Measurements from ENCODE around the gene PPT2. TPM values are rescaled to one million over a fixed set of nuclear protein-coding genes. Genes with fewer than 3 reads are reported as not detected.

PPT2 gene
- total and polyA plus RNA-seq, 2 of the 8 experiments (the other 6 are each of a cell fraction or from before 2014, with no cell fraction given) = 24.1 to 39.5 TPM

DNA sequence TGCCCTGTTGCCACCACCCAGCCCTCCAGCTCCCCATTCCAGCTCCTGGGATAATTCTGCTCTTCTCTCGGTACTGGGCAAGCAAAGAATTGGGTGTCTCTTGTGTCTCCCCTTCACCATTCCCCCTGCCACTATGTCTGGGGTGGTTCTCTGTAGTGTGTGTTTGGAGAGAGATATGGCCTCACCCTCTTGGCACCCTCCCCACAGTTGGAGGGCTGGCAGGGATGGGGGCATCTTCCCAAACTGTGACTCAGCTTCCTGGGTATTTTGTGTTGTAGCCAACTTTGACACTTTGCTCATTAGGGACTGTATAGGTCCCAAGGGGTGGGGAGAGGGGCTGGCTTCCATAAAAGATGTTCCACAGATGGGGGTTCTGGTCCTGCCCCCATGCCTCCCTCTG is 46.5 kb upstream of the PPT2 start (continued):
- TF ChIP-seq, protein P1, sequence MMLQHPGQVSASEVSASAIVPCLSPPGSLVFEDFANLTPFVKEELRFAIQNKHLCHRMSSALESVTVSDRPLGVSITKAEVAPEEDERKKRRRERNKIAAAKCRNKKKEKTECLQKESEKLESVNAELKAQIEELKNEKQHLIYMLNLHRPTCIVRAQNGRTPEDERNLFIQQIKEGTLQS (IDR thresholded peaks at IDR 0.05; ENCODE audit: insufficient read depth, low read depth, low read length) = no peak
- TF ChIP-seq RXRA (IDR thresholded peaks at IDR 0.05; ENCODE audit: insufficient read depth, low read depth, low read length) (no peak), SIRT6 (IDR thresholded peaks at IDR 0.05; ENCODE audit: low read length) (no peak), CEBPB (IDR thresholded peaks at IDR 0.05; ENCODE audit: low read depth, low read length) (no peak), GTF2F1 (IDR thresholded peaks at IDR 0.05; ENCODE audit: borderline replicate concordance, low read depth, low read length) (no peak), POLR2A (IDR thresholded peaks at IDR 0.05; ENCODE audit: control extremely low read depth in 1 of 2, low read depth in 2 of 2, low read length in 2 of 2) (no peak), CBX8 (IDR thresholded peaks at IDR 0.05; ENCODE audit: borderline replicate concordance, low read depth, low read length) (no peak), BCL11A (IDR thresholded peaks at IDR 0.05; ENCODE audit: low read depth in 2 of 2, low read length in 2 of 2) (no peak), TEAD4 (IDR thresholded peaks at IDR 0.05; ENCODE audit: low read depth, low read length) (no peak)
- TF ChIP-seq, protein P2, sequence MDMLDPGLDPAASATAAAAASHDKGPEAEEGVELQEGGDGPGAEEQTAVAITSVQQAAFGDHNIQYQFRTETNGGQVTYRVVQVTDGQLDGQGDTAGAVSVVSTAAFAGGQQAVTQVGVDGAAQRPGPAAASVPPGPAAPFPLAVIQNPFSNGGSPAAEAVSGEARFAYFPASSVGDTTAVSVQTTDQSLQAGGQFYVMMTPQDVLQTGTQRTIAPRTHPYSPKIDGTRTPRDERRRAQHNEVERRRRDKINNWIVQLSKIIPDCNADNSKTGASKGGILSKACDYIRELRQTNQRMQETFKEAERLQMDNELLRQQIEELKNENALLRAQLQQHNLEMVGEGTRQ (IDR thresholded peaks at IDR 0.05; ENCODE audit: low read length) = no peak

All from H1 (cell line).